ENCODE results near the gene FUNDC1. TPM values are rescaled to one million over a fixed set of nuclear protein-coding genes. Genes with fewer than 3 reads are reported as not detected.

FUNDC1 gene
- total and polyA plus RNA-seq, 2 of the 4 experiments (the other 2 are of a cell fraction): 8.6 to 13.1 TPM

- POLR2A ChIA-PET (ENCODE audit: unreplicated experiment): interaction anchor here (0.7 kb wide), 1 partner anchor 202 kb away, joined by 8 read pairs; no protein-coding TSS in a partner anchor
- WGBS, 2 experiments (ENCODE audit: extremely low coverage in 2 of 2, insufficient read length in 1 of 2): 100% methylated on average over 1 of the region's 4 CpGs; no CpG with 5 or more reads in 1 of the 2 experiments
These were observed 39.1 kb downstream of the FUNDC1 start for GRCh38 chrX:44503560-44503959.

More at GRCh38 chrX:44503560-44503959, 39.1 kb downstream of the FUNDC1 start:
- H4K91ac ChIP-seq (ENCODE audit: insufficient read depth, low read depth, low read length): no peak overlapping the region
- H3K9ac ChIP-seq (ENCODE audit: low read depth, low read length): no peak overlapping the region
- H4K5ac ChIP-seq (ENCODE audit: low read depth, low read length): no peak overlapping the region
- H3K18ac ChIP-seq (ENCODE audit: low read depth, low read length): no peak overlapping the region
- no peak overlapping the region for H3K4ac ChIP-seq (ENCODE audit: low read depth, low read length)
- H3K27me3 ChIP-seq (ENCODE audit: control insufficient read depth, insufficient read depth, low read length): peaks cover 3% of the 10 kb centered on the region
- no peaks in the 10 kb centered on the region for H3K9me1 ChIP-seq (ENCODE audit: insufficient read depth, low read length)
- H4K8ac ChIP-seq (ENCODE audit: low read depth in 2 of 2, low read length in 2 of 2): no peak overlapping the region
- no peak overlapping the region for H3K27ac ChIP-seq (ENCODE audit: insufficient read depth, low read length)
- H3K79me1 ChIP-seq (ENCODE audit: low read depth in 1 of 2, low read length in 2 of 2): no peaks in the 10 kb centered on the region
- no peak overlapping the region for H3K23ac ChIP-seq (ENCODE audit: low read depth, low read length)
- no peak overlapping the region for H2BK120ac ChIP-seq (ENCODE audit: low read depth, low read length)
- no peaks in the 10 kb centered on the region for H3K36me3 ChIP-seq (ENCODE audit: control insufficient read depth, insufficient read depth, low read length)
- no peaks in the 10 kb centered on the region for H3K9me3 ChIP-seq (ENCODE audit: control insufficient read depth, insufficient read depth, low read length)
- CTCF ChIA-PET: no interaction called here
- no peak overlapping the region for H2AFZ ChIP-seq (replicated peaks; ENCODE audit: low read length, poor library complexity)
- dilution Hi-C loops (cut with HindIII; ENCODE audit: low sequenced_read_pairs, unreplicated experiment) (no loop called here), in situ Hi-C loops (cut with MboI; ENCODE audit: low sequenced_read_pairs) (no loop called here), intact Hi-C loops (cut with micrococcal nuclease) (no loop called here)
- no peak for TF ChIP-seq CEBPB (IDR thresholded peaks at IDR 0.05; ENCODE audit: low read depth, low read length)
- no peak for TF ChIP-seq POLR2A (IDR thresholded peaks at IDR 0.05; ENCODE audit: low read depth, low read length)
- no peak overlapping the region for H3K14ac ChIP-seq (replicated peaks; ENCODE audit: low read depth, low read length)
- no peaks in the 10 kb centered on the region for H3K4me1 ChIP-seq (ENCODE audit: control insufficient read depth, insufficient read depth, low read length)
- no peak overlapping the region for H3K4me3 ChIP-seq (ENCODE audit: insufficient read depth, low read depth, low read length)
- H2AK9ac ChIP-seq (replicated peaks; ENCODE audit: low read depth, low read length, poor library complexity): no peak overlapping the region
- H2BK15ac ChIP-seq (ENCODE audit: low read depth, low read length): no peak overlapping the region
- H2BK20ac ChIP-seq (ENCODE audit: low read depth, low read length): no peak overlapping the region
- no peak overlapping the region for H3K56ac ChIP-seq (ENCODE audit: extremely low read depth, insufficient read depth, low read length)
- H2BK5ac ChIP-seq (ENCODE audit: low read depth, low read length, poor library complexity, severe bottlenecking): no peak overlapping the region
- no peak overlapping the region for H2AK5ac ChIP-seq (ENCODE audit: low read depth, low read length)
- DNase-seq: no peak
- H4K20me1 ChIP-seq (ENCODE audit: insufficient read depth, low read length): no peaks in the 10 kb centered on the region
- no peak overlapping the region for H3K4me2 ChIP-seq (ENCODE audit: low read depth, low read length)
- no peak for ATAC-seq (ENCODE audit: low read depth)
- no TSS peak for BruUV-seq (replicated peaks)
